ENCODE measurements around the gene RCE1. TPM values are rescaled to one million over a fixed set of nuclear protein-coding genes. Genes with fewer than 3 reads are reported as not detected.
A peak's percentile ranks its signal among the peaks of the same experiment; 100 is the strongest.

RCE1 gene
- polyA plus RNA-seq, 1 donor = 24.3 TPM

- DNase-seq = peak; percentile 89
Measured at GRCh38 chr11:66855574-66856495, 12.6 kb downstream of the RCE1 start.

DNA sequence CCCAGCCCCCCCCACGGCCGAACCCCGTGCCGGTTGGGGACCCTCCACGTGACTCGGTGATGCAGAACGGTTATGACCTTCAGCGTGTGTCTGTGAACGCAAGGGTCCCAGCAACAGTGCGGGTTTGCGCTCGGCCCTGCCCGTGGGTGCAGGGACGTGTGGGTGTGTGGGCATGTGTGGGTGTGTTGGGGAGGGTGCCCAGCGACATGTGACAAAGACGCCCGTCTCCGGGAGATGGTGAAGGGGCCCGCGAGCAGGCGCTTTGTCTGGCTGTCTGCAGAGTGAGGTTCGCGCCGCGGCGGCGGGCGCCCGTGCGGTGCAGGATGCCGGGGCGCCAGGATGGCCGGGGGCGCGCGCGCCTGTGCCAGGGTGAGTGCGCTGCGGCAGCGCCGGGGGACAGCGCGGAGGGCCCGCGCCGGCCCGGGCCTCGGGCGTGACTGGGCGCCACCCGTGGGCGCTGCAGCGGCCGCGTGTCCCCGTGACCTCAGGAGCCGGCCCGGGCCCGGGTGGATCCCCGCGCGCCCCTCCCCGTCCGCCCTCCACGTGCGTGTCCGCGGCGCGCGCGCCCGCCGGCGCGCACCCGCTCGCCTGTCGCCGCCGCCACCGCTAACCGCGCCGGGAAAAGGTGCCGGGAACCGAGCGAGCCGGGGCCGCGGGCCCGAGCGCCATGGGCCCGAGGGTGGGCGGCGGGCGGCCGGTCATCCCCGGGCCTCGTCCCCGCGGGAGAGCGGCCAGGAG is 13.4 kb downstream of the RCE1 start, which contains the start of gene LRFN4:
TSS of gene LRFN4 (plus strand) at position 569 of the 738 bp plus-strand sequence. CDS start 681 bp downstream, outside the sequence.
- DNase-seq = no peak

DNA sequence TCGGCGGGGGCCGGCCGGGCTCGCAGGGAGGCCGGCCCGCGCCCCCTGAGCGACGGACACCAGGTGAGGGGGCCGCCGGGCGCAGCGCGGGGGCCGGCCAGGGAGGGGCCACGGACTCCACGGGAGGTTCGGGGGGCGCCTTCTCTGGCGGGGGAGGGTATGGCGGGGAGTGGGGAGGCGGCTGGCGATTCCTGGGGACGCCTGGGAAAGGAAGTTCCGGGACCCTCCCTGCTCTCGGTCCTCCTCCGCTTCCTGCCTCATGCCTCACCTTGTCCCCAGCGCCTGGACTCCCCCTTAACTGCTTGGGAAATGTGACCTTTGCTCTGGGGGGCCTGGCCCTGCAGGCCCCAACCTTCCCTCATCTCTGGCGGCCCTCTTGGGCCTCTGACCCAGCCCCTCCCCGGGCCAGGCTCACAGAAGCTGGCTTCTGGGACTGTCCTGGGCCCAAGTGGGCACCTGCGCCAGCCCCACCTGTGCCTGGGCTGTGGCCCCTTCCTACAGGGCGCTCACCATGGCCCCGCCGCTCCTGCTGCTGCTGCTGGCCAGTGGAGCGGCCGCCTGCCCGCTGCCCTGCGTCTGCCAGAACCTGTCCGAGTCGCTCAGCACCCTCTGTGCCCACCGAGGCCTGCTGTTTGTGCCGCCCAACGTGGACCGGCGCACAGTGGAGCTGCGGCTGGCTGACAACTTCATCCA is 14.1 kb downstream of the RCE1 start:
- DNase-seq = no peak

DNA sequence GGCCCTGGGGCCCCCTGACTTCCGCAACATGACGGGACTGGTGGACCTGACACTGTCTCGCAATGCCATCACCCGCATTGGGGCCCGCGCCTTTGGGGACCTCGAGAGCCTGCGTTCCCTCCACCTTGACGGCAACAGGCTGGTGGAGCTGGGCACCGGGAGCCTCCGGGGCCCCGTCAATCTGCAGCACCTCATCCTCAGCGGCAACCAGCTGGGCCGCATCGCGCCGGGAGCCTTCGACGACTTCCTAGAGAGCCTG is 14.6 kb downstream of the RCE1 start:
- no peak for DNase-seq

- no peak for DNase-seq
Measured at GRCh38 chr11:66858186-66858938, 15.1 kb downstream of the RCE1 start.

- DNase-seq = no peak
Measured at GRCh38 chr11:66858939-66859685, 15.9 kb downstream of the RCE1 start.

- no peak for DNase-seq
Measured at GRCh38 chr11:66859686-66860448, 16.6 kb downstream of the RCE1 start.

DNA sequence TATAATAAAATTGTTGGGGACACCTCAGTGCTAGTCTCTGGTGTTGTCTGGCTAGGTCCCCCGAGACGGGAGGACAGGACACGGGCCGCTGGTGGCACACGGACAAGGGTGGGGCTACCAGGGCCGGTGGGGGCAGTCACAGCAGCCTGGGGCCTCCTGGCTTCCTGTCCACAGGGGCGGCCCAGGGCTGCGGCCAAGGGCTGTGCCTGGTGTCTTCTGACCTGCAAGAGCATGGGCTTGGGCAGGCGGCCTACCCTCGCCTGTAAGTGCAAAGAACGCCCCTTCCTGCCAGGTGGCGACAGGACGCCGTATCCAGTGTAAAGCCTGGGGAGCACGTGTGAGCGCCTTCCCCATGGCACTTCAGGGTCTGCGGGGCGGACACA is 17.2 kb downstream of the RCE1 start:
- DNase-seq = no peak

DNA sequence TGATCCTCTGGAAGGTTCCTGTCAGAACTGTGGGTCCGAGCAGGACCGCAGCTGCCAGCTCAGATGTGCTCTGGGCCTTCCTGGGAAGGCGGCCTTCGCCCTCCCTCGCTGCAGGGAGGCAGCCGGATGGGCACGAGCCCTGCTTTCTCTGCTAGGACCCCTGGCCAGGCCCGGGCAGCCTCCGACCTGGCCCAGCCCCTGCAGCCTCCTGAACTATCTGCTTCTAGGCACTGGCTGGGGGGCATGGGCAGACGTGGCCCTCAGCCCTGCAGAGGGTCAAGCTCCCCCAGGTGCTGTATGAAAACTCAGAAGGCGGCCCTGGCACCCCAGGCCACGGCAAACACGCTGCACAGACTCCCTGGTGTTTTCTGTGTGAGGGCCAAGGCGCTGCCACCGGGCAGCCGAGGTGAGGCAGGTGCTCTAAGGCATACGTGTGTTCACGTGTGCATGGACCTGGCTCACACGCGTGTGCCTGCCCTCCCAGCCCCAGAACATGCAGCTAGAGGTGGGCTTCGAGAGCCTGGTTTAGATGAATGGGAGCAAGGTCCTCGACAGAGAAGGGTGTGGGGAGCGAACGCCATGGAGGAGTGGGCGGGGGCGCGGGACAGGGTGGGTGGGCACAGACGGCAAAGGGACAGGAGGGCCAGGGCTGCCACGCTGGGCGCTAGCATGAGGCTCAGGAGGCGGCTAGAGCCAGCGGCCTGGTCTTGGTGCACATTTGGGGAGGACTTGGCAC is 18.0 kb downstream of the RCE1 start:
- DNase-seq = no peak

DNA sequence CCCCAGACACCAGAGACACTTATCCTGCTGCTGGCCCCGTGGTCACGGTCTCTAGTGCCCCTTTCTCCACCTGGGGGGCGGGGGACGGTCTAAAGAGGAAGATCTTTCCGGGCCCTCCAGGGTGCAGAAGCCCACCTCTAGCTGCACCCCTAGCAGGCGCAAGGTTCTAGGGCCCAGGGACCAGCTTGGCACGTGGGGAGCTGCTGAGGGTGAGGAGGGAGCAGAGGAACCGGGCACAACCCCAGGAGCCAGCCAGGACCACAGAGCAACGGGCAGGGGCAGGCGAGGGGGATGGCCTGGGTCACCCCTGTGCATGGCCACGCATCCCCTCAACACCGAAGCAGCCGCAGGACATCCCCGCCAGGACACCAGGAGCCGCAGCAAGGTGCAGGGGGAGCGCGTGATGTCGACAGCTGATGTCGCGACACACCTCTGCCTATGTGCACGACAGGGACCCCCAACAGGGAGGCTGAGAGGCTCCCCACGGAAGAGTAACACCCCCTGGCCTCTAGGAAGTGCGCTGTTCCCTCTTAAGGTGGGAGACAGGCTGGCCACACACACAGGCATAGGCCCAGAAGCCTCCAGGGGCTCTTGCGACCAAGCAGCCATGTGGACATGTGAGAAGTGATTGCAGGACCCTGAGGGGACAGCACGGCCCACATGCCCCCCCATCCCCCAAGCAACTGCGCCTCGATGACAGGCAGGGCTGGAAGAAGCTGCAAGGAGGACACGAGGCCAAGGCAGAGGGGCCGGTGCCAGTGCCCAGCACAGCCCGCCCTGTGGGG is 18.7 kb downstream of the RCE1 start:
- no peak for DNase-seq

- no peak for DNase-seq
Measured at GRCh38 chr11:66862559-66863037, 19.4 kb downstream of the RCE1 start.

DNA sequence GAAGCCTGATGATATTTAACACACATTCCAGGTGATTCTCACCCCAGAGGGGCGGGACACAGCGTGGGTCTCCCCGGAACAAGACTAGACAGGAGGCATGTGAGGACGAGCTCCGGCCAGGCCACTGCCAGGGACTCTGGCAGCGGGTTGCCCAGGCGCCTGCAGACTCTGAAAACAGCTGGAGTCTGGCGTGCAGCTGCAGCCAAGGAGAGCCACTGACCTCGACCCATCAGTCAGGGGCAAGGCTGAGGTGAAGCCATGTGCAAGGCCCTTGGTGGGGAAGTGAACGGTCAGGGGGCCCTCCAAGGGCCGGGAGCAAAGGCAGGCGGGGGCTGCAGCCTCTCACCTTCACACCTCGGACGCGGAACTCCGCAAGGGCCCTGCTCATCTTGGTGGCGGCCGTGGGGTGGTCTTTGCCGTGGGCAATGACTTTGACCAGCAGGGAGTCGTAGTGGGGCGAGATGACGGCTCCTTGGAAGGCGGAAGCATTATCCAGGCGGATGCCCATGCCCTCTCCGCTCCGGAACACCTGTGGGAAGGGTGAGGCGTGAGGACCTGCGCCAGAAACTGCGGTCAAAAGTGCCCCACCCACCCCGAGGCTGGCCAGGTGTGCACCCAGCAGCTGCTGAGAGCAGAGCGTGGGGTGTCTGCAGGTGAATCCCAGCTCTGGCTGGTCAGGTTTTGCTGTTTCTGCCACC is 20.3 kb downstream of the RCE1 start:
- DNase-seq = no peak

GRCh38 chr11:66864172-66864901 is 21.1 kb downstream of the RCE1 start:
- DNase-seq = no peak

DNA sequence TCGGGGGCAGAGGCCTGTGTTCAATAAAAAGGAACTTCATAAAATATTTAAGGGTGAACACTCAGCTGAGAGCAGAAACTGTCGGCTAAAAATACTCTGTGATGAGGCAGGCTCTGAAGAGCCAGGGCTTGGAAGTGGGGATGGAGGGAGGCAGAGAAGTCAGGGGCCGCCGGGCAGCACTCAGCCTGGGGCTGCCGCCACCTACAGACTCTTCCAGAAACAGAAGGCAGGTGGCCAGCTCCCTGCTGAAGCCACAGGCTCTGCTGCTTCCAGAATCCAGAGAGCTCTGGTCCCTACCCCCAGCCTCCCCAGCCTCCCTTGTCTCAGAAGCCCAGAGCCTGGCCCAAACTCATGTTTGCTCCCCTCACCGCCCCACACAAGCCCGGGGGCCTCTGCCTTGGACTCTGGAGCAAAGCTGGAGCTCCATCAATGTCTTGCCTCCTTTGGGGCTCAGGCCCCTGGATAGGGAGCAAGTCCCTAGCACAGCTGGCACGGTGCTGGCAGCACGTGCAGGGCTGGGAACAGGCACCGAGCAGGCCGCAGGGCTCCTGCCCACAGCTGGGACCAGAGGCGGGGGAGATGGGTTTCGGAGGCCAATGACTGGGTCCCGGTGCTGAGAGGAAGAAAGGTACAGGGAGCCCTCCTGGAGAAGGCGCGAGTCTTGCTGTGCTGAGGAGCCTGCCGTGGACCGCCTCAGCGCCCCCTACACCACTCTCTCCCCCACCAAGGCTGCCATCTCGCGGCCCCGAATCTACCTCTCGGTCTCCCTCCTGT is 21.9 kb downstream of the RCE1 start:
- no peak for DNase-seq

- DNase-seq = no peak
Measured at GRCh38 chr11:66866007-66866406, 22.8 kb downstream of the RCE1 start.

- no peak for DNase-seq
Measured at GRCh38 chr11:66866511-66866986, 23.3 kb downstream of the RCE1 start.
